Duodenal mucosa (tissue), 2 donors: ENCODE measurements around the gene CLECL1.
"Not testable (repeated sequence)": the region's sequence is repeated elsewhere in the genome, so short reads cannot be mapped to it uniquely, and the experiment has no call there.

Experiments
- H3K27ac ChIP-seq: one replicate; pipeline ENCODE4 v1.7.0; 2013; ENCODE audit warnings: low read depth, low read length
- H3K27me3 ChIP-seq, 2 donors: one replicate each; pipeline ENCODE4 v1.7.0; 2013; ENCODE audit warnings: low read length in 2 of 2, control low read depth in 1 of 2; ENCODE audit not compliant: insufficient read depth in 2 of 2, control insufficient read depth in 1 of 2
- H3K36me3 ChIP-seq, 2 donors: one replicate each; pipeline ENCODE4 v1.7.0; 2013; ENCODE audit warnings: low read length in 2 of 2, control low read depth in 1 of 2; ENCODE audit not compliant: insufficient read depth in 2 of 2, control insufficient read depth in 1 of 2
- H3K4me1 ChIP-seq, 2 donors: one replicate each; pipeline ENCODE4 v1.7.0; 2013; ENCODE audit warnings: low read length in 2 of 2, control low read depth in 1 of 2; ENCODE audit not compliant: insufficient read depth in 2 of 2, control insufficient read depth in 1 of 2
- H3K4me3 ChIP-seq, 2 donors: one replicate each; pipeline ENCODE4 v1.7.0; 2013; ENCODE audit warnings: low read length in 2 of 2, low read depth in 1 of 2
- H3K9ac ChIP-seq, 2 donors: one replicate each; pipeline ENCODE4 v1.7.0; 2013; ENCODE audit warnings: low read length in 2 of 2, low read depth in 1 of 2
- H3K9me3 ChIP-seq, 2 donors: one replicate each; pipeline ENCODE4 v1.7.0; 2013; ENCODE audit warnings: low read length in 2 of 2, control low read depth in 1 of 2; ENCODE audit not compliant: control insufficient read depth in 1 of 2

Gene CLECL1

GRCh38 chr12:9724023-9724422 is 8.9 kb downstream of the CLECL1 start:
- H3K4me1 ChIP-seq: no peaks in the 10 kb centered on the region
- no peak overlapping the region for H3K27ac ChIP-seq
- no peaks in the 10 kb centered on the region for H3K9me3 ChIP-seq
- no peak overlapping the region for H3K4me3 ChIP-seq
- H3K27me3 ChIP-seq: no peaks in the 10 kb centered on the region
- no peak overlapping the region for H3K9ac ChIP-seq
- H3K36me3 ChIP-seq: no peaks in the 10 kb centered on the region

DNA sequence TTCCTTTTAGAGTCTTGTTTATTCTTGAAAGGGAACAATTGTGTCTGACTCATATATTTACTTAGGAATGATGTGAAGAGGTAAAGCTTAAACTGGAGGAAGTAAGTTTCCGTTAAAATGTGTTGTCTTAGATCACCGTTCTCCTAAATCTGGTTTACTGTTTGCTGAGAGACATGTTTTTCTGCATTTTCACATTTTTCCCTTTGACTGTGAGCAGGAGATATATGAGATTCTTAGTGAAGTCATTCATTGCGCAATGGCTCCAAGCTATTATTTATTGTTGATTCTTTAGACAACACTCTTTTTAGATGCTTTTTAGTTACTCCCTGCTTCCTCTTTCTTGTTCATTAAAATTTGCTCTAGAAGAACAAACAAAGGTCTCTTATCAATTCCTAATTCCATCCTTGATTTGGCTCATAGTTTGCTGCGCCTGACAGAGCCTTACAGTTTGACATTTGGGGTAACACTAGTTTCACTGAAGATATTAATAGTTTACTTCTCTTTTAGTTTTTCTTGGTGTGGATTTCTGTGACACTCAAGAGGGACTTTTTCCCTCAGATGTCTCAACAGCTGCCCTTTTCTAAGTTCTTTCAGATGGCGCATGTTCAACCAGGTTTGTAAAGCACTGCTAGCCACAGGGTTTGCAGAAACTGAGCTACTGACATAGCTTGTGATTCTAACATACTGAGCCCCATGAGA is 11.4 kb downstream of the CLECL1 start:
- Histone ChIP-seq H3K36me3 (no peaks in the 10 kb centered on the region), H3K4me1 (no peaks in the 10 kb centered on the region), H3K9me3 (no peaks in the 10 kb centered on the region), H3K27me3 (no peaks in the 10 kb centered on the region), H3K4me3 (no peak overlapping the region), H3K27ac (no peak overlapping the region), H3K9ac (no peak overlapping the region)

- Histone ChIP-seq H3K27ac (no peak overlapping the region), H3K27me3 (no peaks in the 10 kb centered on the region), H3K9ac (no peak overlapping the region), H3K4me3 (no peak overlapping the region), H3K9me3 (no peaks in the 10 kb centered on the region), H3K4me1 (no peaks in the 10 kb centered on the region), H3K36me3 (no peaks in the 10 kb centered on the region)
Measured at GRCh38 chr12:9719790-9720189, 13.1 kb downstream of the CLECL1 start.

DNA sequence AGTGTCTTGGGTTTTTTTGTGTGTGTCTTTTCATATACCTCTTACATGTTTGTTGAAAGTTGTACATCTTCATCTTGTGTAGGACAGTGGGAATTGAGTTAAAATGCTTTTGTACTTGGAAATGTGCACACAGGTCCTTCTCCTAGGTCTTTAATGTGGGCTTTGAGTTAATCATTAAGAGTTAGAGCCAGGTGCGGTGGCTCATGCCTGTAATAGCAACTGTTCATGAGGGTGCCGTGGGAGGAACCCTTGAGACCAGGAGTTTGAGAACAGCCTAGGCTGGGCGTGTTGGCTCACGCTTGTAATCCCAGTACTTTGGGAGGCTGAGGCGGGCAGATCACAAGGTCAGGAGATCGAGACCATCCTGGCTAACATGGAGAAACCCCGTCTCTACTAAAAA is 13.9 kb downstream of the CLECL1 start:
- Histone ChIP-seq H3K4me3 (no peak overlapping the region), H3K27me3 (no peaks in the 10 kb centered on the region), H3K9ac (no peak overlapping the region), H3K36me3 (no peaks in the 10 kb centered on the region), H3K9me3 (no peaks in the 10 kb centered on the region), H3K27ac (no peak overlapping the region), H3K4me1 (no peaks in the 10 kb centered on the region)

DNA sequence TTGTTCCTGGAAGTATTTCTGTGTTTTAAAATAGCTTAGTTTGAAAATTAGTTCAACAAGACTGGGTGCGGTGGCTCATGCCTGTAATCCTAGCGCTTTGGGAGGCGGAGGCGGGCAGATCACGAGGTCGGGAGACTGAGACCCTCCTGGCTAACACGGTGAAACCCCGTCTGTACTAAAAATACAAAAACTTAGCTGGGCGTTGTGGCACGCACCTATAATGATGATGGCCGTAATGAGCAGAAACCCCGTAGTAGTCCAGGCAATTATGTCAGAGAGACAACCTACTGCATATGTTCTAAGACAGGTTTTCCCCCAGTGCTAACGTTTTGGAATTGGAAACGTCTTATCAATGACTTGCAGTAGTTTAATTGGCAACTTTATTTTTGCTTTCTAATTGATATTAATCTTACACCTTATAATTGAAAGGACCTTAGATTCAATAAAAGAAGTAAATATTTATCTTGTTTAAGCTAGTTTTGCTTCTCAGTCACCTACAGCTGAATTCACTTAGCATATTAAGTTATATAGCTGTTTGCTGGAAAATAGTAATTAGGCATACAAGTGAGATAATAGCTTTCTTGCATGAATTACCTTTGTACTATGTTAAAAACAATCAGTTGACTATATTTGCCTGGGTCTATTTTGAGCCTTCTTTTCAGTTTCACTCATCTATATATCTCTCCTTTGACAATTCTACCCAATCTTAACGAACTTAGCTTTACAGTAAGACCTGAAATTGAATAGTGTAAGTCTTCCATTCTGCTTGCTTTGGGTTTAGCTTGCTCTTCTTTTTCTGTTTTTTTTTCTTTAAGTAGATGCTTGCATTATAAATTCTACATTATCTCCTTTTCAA is 15.6 kb downstream of the CLECL1 start:
- Histone ChIP-seq H3K4me1 (no peaks in the 10 kb centered on the region), H3K9ac (no peak overlapping the region), H3K27me3 (no peaks in the 10 kb centered on the region), H3K9me3 (no peaks in the 10 kb centered on the region), H3K36me3 (no peaks in the 10 kb centered on the region), H3K4me3 (no peak overlapping the region), H3K27ac (no peak overlapping the region)

DNA sequence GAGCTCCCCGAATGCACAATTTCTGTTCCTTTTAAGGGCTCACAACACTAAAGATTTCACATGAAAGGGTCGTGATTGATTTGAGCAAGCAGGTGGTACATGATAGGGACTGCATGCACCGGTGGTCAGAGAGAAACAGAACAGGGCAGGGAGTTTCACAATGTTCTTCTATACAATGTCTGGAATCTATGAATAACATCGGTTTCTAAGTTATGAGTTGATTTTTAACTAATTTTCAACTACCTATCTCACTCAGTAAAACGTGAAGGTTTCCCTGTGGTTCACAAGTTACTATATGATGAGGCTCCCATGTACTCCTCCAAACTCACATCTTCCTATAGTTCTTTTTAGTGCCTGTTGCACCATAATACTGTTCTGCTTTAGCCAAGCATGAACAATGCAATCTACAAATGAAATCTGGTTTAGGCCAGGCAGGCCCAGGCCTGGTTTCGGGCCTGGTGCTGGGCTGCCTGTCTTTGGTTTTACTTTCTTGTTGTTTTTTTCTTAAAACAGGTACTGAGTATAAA is 19.8 kb downstream of the CLECL1 start:
- H3K4me3 ChIP-seq, H3K4me1 ChIP-seq, H3K36me3 ChIP-seq, H3K27ac ChIP-seq, H3K27me3 ChIP-seq, H3K9ac ChIP-seq, H3K9me3 ChIP-seq: not testable (repeated sequence)

- no peak overlapping the region for H3K9ac ChIP-seq
- H3K36me3 ChIP-seq: no peaks in the 10 kb centered on the region
- no peak overlapping the region for H3K27ac ChIP-seq
- no peak overlapping the region for H3K4me3 ChIP-seq
- no peaks in the 10 kb centered on the region for H3K27me3 ChIP-seq
- H3K9me3 ChIP-seq: no peaks in the 10 kb centered on the region
- H3K4me1 ChIP-seq: peaks cover 4 to 5% of the 10 kb centered on the region in 2 donors
Measured at GRCh38 chr12:9711664-9712063, 21.2 kb downstream of the CLECL1 start.

- H3K4me1 ChIP-seq: peaks cover 4 to 5% of the 10 kb centered on the region in 2 donors
Measured at GRCh38 chr12:9710584-9711375, 22.1 kb downstream of the CLECL1 start.

DNA sequence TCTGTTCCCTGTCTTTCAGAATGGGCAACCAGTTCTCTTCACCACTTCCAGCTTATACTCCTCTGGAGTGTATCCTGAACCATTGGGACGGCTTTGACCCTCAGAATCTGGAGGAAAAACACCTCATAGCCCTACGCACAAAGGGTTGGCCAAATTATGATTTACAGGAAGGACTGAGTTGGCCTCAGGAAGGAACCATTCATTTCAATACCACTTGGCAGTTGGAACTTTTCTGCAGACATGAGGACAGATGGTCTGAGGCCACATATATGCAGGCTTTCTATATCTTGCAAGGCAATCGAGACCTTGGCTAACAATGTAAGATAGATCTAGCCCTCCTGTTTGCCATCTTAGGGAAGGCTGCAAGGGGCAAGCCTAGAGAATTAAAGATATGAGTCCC is 24.0 kb downstream of the CLECL1 start:
- Histone ChIP-seq H3K27ac (no peak overlapping the region), H3K4me3 (no peak overlapping the region), H3K27me3 (no peaks in the 10 kb centered on the region), H3K9ac (no peak overlapping the region), H3K4me1 (peaks cover 4 to 5% of the 10 kb centered on the region in 2 donors), H3K36me3 (no peaks in the 10 kb centered on the region), H3K9me3 (no peaks in the 10 kb centered on the region)

More at GRCh38 chr12:9710584-9711375, 22.1 kb downstream of the CLECL1 start:
- H3K9me3 ChIP-seq: no peaks in the 10 kb centered on the region
- H3K27me3 ChIP-seq: no peaks in the 10 kb centered on the region
- no peak overlapping the region for H3K27ac ChIP-seq
- no peak overlapping the region for H3K9ac ChIP-seq
- no peaks in the 10 kb centered on the region for H3K36me3 ChIP-seq
- H3K4me3 ChIP-seq: no peak overlapping the region
